Natural killer cell (primary cell): ENCODE results near the gene KIF1B. TPM values are rescaled to one million over a fixed set of nuclear protein-coding genes. Genes with fewer than 3 reads are reported as not detected.

ENCODE experiments used
- ATAC-seq, 3 donors: fragments of 150-1000 bp in 2 of 3; fragments of 200-7000 bp in 1 of 3; cut with Tn5 transposase; 1 replicate in 1 of 3; 2 replicates in 2 of 3; pipeline ENCODE4 v1.10.0; 2021; ENCODE audit warnings: mild to moderate bottlenecking in 2 of 3, moderate library complexity in 2 of 3
- DNase-seq, 2 donors: peaks; one replicate each; pipeline versions ENCODE4 v3.0.0 to v3.0.0-alpha.2; 2013 to 2021; ENCODE audit warnings: mixed read lengths in 1 of 2
- H3K27ac ChIP-seq: one replicate; pipeline ENCODE4 v1.5.1; 2013; ENCODE audit warnings: mild to moderate bottlenecking, low read length
- H3K27me3 ChIP-seq: one replicate; pipeline ENCODE4 v1.6.1; 2013; ENCODE audit warnings: low read length; ENCODE audit not compliant: control insufficient read depth, insufficient read depth
- H3K36me3 ChIP-seq: one replicate; pipeline ENCODE4 v1.6.1; 2013; ENCODE audit warnings: low read length; ENCODE audit not compliant: control insufficient read depth, insufficient read depth
- H3K4me1 ChIP-seq: one replicate; pipeline ENCODE4 v1.6.1; 2013; ENCODE audit warnings: low read length; ENCODE audit not compliant: control insufficient read depth, insufficient read depth
- H3K4me3 ChIP-seq: one replicate; pipeline ENCODE4 v1.5.1; 2013; ENCODE audit warnings: low read length
- H3K9me3 ChIP-seq: one replicate; pipeline ENCODE4 v1.6.1; 2013; ENCODE audit warnings: low read length; ENCODE audit not compliant: control insufficient read depth, insufficient read depth
- H3K27ac Mint-ChIP-seq, 2 donors: one replicate each; pipeline ENCODE4 v1.8.0; 2022; ENCODE audit warnings: mild to moderate bottlenecking in 2 of 2, mixed read lengths in 2 of 2, moderate library complexity in 1 of 2
- H3K27me3 Mint-ChIP-seq, 2 donors: one replicate each; pipeline ENCODE4 v1.8.0; 2022; ENCODE audit warnings: low read depth in 2 of 2, mixed read lengths in 2 of 2
- H3K36me3 Mint-ChIP-seq: one replicate; pipeline ENCODE4 v1.8.0; 2022; ENCODE audit warnings: mixed read lengths
- H3K4me1 Mint-ChIP-seq, 2 donors: one replicate each; pipeline ENCODE4 v1.8.0; 2022; ENCODE audit warnings: mixed read lengths in 2 of 2
- H3K4me3 Mint-ChIP-seq: one replicate; pipeline ENCODE4 v1.8.0; 2022; ENCODE audit warnings: mild to moderate bottlenecking, moderate library complexity, mixed read lengths
- H3K9me3 Mint-ChIP-seq, 2 donors: one replicate each; pipeline ENCODE4 v1.8.0; 2022; ENCODE audit warnings: mixed read lengths in 2 of 2
- CTCF ChIP-seq: fragments of 200-600 bp; IDR thresholded peaks from one replicate; pipeline ENCODE4 v1.8.0; 2022; ENCODE audit warnings: antibody characterized with exemption
- WGBS: methylation state at CpG from one replicate; pipeline ENCODE4 v1.1.7; 2013; ENCODE audit warnings: missing lambda C conversion rate; ENCODE audit not compliant: insufficient coverage; 5-methylcytosine and 5-hydroxymethylcytosine counted together
- intact Hi-C: fragments of 100-400 bp; cut with micrococcal nuclease; formaldehyde crosslinking; loops from one replicate; pipeline ENCODE4 v1.14.2; 2022
- total RNA-seq, 4 donors: library from RNA; stranded (reverse); fragments of 120-200 nt in 1 of 4; gene quantifications; one replicate each; pipeline versions ENCODE4 v1.2.3 to v1.2.4, GENCODE V29; 2013 to 2022

KIF1B gene
- total RNA-seq, 3 donors from 2014 or later (not counting 1 experiment from before 2014, with no cell fraction given), result 15.2 to 22.0 (median 16.3) TPM

GRCh38 chr1:10213186-10213705 lies 2.9 kb downstream of the KIF1B start:
- no peaks in the 10 kb centered on the region for H3K9me3 Mint-ChIP-seq
- H3K27me3 ChIP-seq, result peaks cover 4% of the 10 kb centered on the region
- WGBS, result 98% methylated on average over 3 of the region's 3 CpGs
- no peaks in the 10 kb centered on the region for H3K9me3 ChIP-seq
- no peak for TF ChIP-seq CTCF
- DNase-seq, result no peak
- H3K27ac Mint-ChIP-seq, result peak overlapping the region in 1 of 2 donors; percentile 10
- H3K4me1 Mint-ChIP-seq, result peaks cover 41 to 52% of the 10 kb centered on the region in 2 donors
- ATAC-seq, result no peak
- peak overlapping the region; percentile 32 for H3K4me3 Mint-ChIP-seq
- intact Hi-C loops, result no loop called here
- no peak overlapping the region for H3K27ac ChIP-seq
- H3K4me1 ChIP-seq, result peaks cover 15% of the 10 kb centered on the region
- H3K36me3 ChIP-seq, result no peaks in the 10 kb centered on the region
- H3K36me3 Mint-ChIP-seq, result no peaks in the 10 kb centered on the region
- no peak overlapping the region for H3K4me3 ChIP-seq
- H3K27me3 Mint-ChIP-seq, result no peaks in the 10 kb centered on the region

GRCh38 chr1:10216090-10216749 lies 5.8 kb downstream of the KIF1B start:
- Histone ChIP-seq H3K9me3 (no peaks in the 10 kb centered on the region), H3K36me3 (no peaks in the 10 kb centered on the region), H3K4me1 (peaks cover 7% of the 10 kb centered on the region), H3K4me3 (no peak overlapping the region), H3K27ac (no peak overlapping the region), H3K27me3 (no peaks in the 10 kb centered on the region)
- ATAC-seq, result peak; percentile 39 to 54 (median 44)
- H3K4me1 Mint-ChIP-seq, result peaks cover 37 to 45% of the 10 kb centered on the region in 2 donors
- no peaks in the 10 kb centered on the region for H3K36me3 Mint-ChIP-seq
- H3K27me3 Mint-ChIP-seq, result no peaks in the 10 kb centered on the region
- intact Hi-C loops, result no loop called here
- no peak for DNase-seq
- no peaks in the 10 kb centered on the region for H3K9me3 Mint-ChIP-seq
- no peak for TF ChIP-seq CTCF
- peak overlapping the region; percentile 6 to 31 for H3K27ac Mint-ChIP-seq
- H3K4me3 Mint-ChIP-seq, result no peak overlapping the region
- 51% methylated on average over 7 of the region's 7 CpGs for WGBS

GRCh38 chr1:10217748-10218441 lies 7.5 kb downstream of the KIF1B start:
- TF ChIP-seq CTCF, result no peak
- Histone ChIP-seq H3K27ac (no peak overlapping the region), H3K36me3 (no peaks in the 10 kb centered on the region), H3K9me3 (no peaks in the 10 kb centered on the region), H3K4me3 (no peak overlapping the region), H3K27me3 (no peaks in the 10 kb centered on the region), H3K4me1 (no peaks in the 10 kb centered on the region)
- intact Hi-C loops, result no loop called here
- Mint-ChIP-seq H3K27me3 (no peaks in the 10 kb centered on the region), H3K27ac (peak overlapping the region in 1 of 2 donors; percentile 17), H3K36me3 (no peaks in the 10 kb centered on the region), H3K4me1 (peaks cover 30 to 33% of the 10 kb centered on the region in 2 donors), H3K9me3 (no peaks in the 10 kb centered on the region), H3K4me3 (no peak overlapping the region)
- DNase-seq (no peak), ATAC-seq (no peak)
- WGBS, result 91% methylated on average over 4 of the region's 5 CpGs
